B cell (primary cell): ENCODE measurements around the gene WDR82.

ENCODE experiments used
- EZH2 ChIP-seq: IDR thresholded peaks from 2 replicates; pipeline ENCODE4 v1.6.1; 2012; ENCODE audit warnings: borderline replicate concordance, low read depth, mild to moderate bottlenecking, moderate library complexity, low read length; ENCODE audit not compliant: insufficient read depth, poor library complexity, severe bottlenecking
- TF ChIP-seq, protein P1 (sequence below): fragments of 200-600 bp; IDR thresholded peaks from one replicate; pipeline ENCODE4 v1.8.0; 2022; ENCODE audit warnings: antibody characterized with exemption, mild to moderate bottlenecking

DNA sequence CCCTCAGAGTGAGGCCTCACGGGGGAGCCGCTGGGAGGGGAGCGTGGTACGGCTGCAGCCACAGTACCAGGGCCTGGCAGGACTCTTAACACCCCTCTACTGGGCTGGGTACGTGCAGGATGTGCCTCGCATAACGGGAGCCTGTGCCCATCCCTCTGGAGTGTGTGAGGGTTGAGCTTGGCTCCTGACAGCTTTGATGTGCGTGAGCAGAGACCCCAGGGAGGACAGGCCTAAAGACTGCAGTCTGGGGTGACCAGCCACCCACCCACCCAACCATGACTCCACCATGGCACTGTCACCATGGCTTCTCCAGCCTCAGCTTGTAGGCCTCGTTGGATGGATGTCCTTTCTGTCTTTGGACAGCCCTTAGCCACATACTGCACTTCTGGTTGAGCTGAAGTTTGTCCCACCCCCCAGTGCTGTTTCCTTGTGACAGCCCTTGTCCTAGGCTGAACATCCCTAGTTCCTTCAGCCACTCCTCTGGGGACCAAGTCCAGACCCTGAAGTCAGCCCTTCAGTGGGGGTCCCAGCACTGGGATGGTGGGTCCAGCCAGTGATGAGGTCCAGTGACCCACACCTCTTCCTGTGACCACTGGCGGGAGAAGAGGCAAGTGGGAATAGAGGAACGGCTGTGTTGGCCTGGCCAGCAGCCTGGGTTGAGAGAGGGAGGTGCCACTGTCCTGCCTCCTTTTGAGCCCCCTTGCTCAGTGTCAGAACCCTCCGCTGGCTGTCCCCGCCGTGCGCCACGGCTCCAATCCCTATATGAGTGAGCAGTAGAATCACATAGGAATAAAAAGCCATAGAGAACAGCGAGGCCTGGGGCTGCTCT lies 15.3 kb upstream of the WDR82 start:
- TF ChIP-seq, protein P1, sequence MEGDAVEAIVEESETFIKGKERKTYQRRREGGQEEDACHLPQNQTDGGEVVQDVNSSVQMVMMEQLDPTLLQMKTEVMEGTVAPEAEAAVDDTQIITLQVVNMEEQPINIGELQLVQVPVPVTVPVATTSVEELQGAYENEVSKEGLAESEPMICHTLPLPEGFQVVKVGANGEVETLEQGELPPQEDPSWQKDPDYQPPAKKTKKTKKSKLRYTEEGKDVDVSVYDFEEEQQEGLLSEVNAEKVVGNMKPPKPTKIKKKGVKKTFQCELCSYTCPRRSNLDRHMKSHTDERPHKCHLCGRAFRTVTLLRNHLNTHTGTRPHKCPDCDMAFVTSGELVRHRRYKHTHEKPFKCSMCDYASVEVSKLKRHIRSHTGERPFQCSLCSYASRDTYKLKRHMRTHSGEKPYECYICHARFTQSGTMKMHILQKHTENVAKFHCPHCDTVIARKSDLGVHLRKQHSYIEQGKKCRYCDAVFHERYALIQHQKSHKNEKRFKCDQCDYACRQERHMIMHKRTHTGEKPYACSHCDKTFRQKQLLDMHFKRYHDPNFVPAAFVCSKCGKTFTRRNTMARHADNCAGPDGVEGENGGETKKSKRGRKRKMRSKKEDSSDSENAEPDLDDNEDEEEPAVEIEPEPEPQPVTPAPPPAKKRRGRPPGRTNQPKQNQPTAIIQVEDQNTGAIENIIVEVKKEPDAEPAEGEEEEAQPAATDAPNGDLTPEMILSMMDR, result no peak
- TF ChIP-seq EZH2, result no peak
